K562 (cell line): ENCODE data around the gene KYAT1. TPM values are rescaled to one million over a fixed set of nuclear protein-coding genes. Genes with fewer than 3 reads are reported as not detected.

Source experiments
- ARID3A ChIP-seq: IDR thresholded peaks from 2 replicates; pipeline ENCODE4 v1.6.1; 2012; ENCODE audit warnings: low read depth, low read length, improper control_type of control experiment, borderline replicate concordance
- BDP1 ChIP-seq: IDR thresholded peaks from 3 replicates; pipeline ENCODE4 v1.6.1; 2011; ENCODE audit not compliant: insufficient read length, insufficient read depth
- CBX8 ChIP-seq: fragments of 200-600 bp; sonication (generic); IDR thresholded peaks from 2 replicates; pipeline ENCODE4 v1.6.1; 2012; ENCODE audit warnings: borderline replicate concordance, mixed run types, low read depth, mild to moderate bottlenecking, moderate library complexity, mixed read lengths, low read length, control low read depth, inconsistent platforms; ENCODE audit not compliant: poor library complexity, severe bottlenecking; ENCODE audit errors: extremely low read depth
- CCAR2 ChIP-seq: fragments of 200-400 bp; formaldehyde crosslinking; IDR thresholded peaks from 2 replicates; pipeline ENCODE4 v1.6.1; 2017; ENCODE audit warnings: mild to moderate bottlenecking, low read depth, low read length
- HMG20B ChIP-seq: fragments of 250-450 bp; sonication (Bioruptor Pico); IDR thresholded peaks from 2 replicates; pipeline ENCODE4 v1.5.0; 2021; ENCODE audit warnings: mild to moderate bottlenecking
- HNRNPK ChIP-seq: fragments of 200-400 bp; formaldehyde crosslinking; IDR thresholded peaks from one replicate; pipeline ENCODE4 v1.6.1; 2018; ENCODE audit warnings: mild to moderate bottlenecking, low read depth, low read length; ENCODE audit not compliant: poor library complexity, severe bottlenecking
- MTA1 ChIP-seq: fragments of 450-650 bp; IDR thresholded peaks from 2 replicates; pipeline ENCODE4 v1.6.1; 2017; ENCODE audit warnings: borderline replicate concordance
- NEUROD1 ChIP-seq: fragments of 150-350 bp; IDR thresholded peaks from 2 replicates; pipeline ENCODE4 v1.6.1; 2014; ENCODE audit warnings: borderline replicate concordance, low read length, low read depth; ENCODE audit not compliant: partially characterized antibody
- NR0B1 ChIP-seq: fragments of 450-650 bp; IDR thresholded peaks from one replicate; pipeline ENCODE4 v1.6.1; 2018; ENCODE audit warnings: mild to moderate bottlenecking, moderate library complexity; ENCODE audit not compliant: partially characterized antibody
- SFPQ ChIP-seq: fragments of 200-400 bp; formaldehyde crosslinking; IDR thresholded peaks from 2 replicates; pipeline ENCODE4 v1.6.1; 2017; ENCODE audit warnings: mild to moderate bottlenecking, low read depth, low read length, moderate library complexity
- SP2 ChIP-seq: IDR thresholded peaks from 2 replicates; pipeline ENCODE4 v1.6.1; 2011; ENCODE audit warnings: mild to moderate bottlenecking, low read depth, low read length, moderate library complexity; ENCODE audit not compliant: poor library complexity, severe bottlenecking; ENCODE audit errors: extremely low read depth
- ZNF77 ChIP-seq: fragments of 250-450 bp; sonication (Bioruptor Pico); IDR thresholded peaks from 2 replicates; pipeline ENCODE4 v1.5.0; 2020
- polyA plus RNA-seq, 8 experiments: library from polyadenylated mRNA; depleted of rRNA in 4 of 8; stranded (reverse) in 5 of 8; unstranded in 3 of 8; fragments of >200 nt; fragmentation: Nextera tagmentation in 2 of 8; fragmentation: Illumina TruSeq in 1 of 8; extraction: Ambion mirVana in 2 of 8; extraction: Trizol in 1 of 8; gene quantifications; 2 replicates each; pipeline versions ENCODE4 v1.2.1 to v1.2.3, GENCODE V29; 2011 to 2014; ENCODE audit warnings: inconsistent platforms in 1 of 8, missing spikeins in 1 of 8
- total RNA-seq, 7 experiments: library from RNA; depleted of rRNA in 6 of 7; stranded (reverse); fragments of >200 nt in 6 of 7; fragmentation: Illumina TruSeq in 2 of 7; extraction: Trizol in 2 of 7; gene quantifications; 2 replicates each; pipeline versions ENCODE4 v1.2.1 to v1.2.3, GENCODE V29; 2011 to 2021; ENCODE audit warnings: low replicate concordance in 1 of 7
- TF ChIP-seq, protein P1 (sequence below): fragments of 450-650 bp; formaldehyde crosslinking; conservative IDR thresholded peaks from 2 replicates; pipeline ENCODE4 v1.4.0; 2022; ENCODE audit warnings: mild to moderate bottlenecking, missing genetic modification characterization
- TF ChIP-seq, protein P2 (sequence below): fragments of 450-650 bp; IDR thresholded peaks from 2 replicates; pipeline ENCODE4 v1.6.1; 2016; ENCODE audit warnings: missing biosample characterization, missing genetic modification characterization
- TF ChIP-seq, protein P3 (sequence below): fragments of 250-450 bp; sonication (Bioruptor Pico); IDR thresholded peaks from 2 replicates; pipeline ENCODE4 v1.6.1; 2021; ENCODE audit warnings: mild to moderate bottlenecking
- TF ChIP-seq, protein P4 (sequence below): sonication (generic); formaldehyde crosslinking; IDR thresholded peaks from 2 replicates; pipeline ENCODE4 v1.9.0; 2022; ENCODE audit warnings: mild to moderate bottlenecking, missing genetic modification reagents

Gene KYAT1
- total and polyA plus RNA-seq, 9 of the 15 experiments (the other 6 are each of a cell fraction or from before 2014, with no cell fraction given), result 6.4 to 16.8 (median 11.1) TPM

- TF ChIP-seq SFPQ (no peak), HNRNPK (peak; percentile 27), BDP1 (no peak), CBX8 (no peak), HMG20B (no peak), SP2 (no peak), ARID3A (no peak), MTA1 (0 out of 2 replicates have a peak, but pooled peaks have one; percentile 22), NR0B1 (no peak), NEUROD1 (peak; percentile 53), CCAR2 (no peak), ZNF77 (CRISPR knock-in tag) (no peak)
- TF ChIP-seq, protein P1, sequence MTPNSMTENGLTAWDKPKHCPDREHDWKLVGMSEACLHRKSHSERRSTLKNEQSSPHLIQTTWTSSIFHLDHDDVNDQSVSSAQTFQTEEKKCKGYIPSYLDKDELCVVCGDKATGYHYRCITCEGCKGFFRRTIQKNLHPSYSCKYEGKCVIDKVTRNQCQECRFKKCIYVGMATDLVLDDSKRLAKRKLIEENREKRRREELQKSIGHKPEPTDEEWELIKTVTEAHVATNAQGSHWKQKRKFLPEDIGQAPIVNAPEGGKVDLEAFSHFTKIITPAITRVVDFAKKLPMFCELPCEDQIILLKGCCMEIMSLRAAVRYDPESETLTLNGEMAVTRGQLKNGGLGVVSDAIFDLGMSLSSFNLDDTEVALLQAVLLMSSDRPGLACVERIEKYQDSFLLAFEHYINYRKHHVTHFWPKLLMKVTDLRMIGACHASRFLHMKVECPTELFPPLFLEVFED (CRISPR knock-in tag), result no peak
- TF ChIP-seq, protein P2, sequence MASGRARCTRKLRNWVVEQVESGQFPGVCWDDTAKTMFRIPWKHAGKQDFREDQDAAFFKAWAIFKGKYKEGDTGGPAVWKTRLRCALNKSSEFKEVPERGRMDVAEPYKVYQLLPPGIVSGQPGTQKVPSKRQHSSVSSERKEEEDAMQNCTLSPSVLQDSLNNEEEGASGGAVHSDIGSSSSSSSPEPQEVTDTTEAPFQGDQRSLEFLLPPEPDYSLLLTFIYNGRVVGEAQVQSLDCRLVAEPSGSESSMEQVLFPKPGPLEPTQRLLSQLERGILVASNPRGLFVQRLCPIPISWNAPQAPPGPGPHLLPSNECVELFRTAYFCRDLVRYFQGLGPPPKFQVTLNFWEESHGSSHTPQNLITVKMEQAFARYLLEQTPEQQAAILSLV (tag), result 0 out of 2 replicates have a peak, but pooled peaks have one; percentile 28
- TF ChIP-seq, protein P3, sequence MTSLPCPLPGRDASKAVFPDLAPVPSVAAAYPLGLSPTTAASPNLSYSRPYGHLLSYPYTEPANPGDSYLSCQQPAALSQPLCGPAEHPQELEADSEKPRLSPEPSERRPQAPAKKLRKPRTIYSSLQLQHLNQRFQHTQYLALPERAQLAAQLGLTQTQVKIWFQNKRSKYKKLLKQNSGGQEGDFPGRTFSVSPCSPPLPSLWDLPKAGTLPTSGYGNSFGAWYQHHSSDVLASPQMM (CRISPR knock-in tag), result no peak
- TF ChIP-seq, protein P4, sequence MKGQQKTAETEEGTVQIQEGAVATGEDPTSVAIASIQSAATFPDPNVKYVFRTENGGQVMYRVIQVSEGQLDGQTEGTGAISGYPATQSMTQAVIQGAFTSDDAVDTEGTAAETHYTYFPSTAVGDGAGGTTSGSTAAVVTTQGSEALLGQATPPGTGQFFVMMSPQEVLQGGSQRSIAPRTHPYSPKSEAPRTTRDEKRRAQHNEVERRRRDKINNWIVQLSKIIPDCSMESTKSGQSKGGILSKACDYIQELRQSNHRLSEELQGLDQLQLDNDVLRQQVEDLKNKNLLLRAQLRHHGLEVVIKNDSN (CRISPR knock-in tag), result peak; percentile 98
Observed at GRCh38 chr9:128786681-128787601, 94.8 kb downstream of the KYAT1 start, which contains the start of gene TBC1D13 (continued).
